Astrocyte (in vitro differentiated cells and primary cell): ENCODE data around the gene NBR1.

Experiments used
- CTCF ChIP-seq: IDR thresholded peaks from 2 replicates; pipeline ENCODE4 v1.5.1; 2011; ENCODE audit warnings: low read depth, mild to moderate bottlenecking, inconsistent platforms, low read length, moderate library complexity; ENCODE audit not compliant: insufficient read depth
- EZH2 ChIP-seq: IDR thresholded peaks from 2 replicates; pipeline ENCODE4 v1.6.1; 2012; ENCODE audit warnings: mild to moderate bottlenecking, low read length, inconsistent platforms; ENCODE audit not compliant: insufficient read depth

DNA sequence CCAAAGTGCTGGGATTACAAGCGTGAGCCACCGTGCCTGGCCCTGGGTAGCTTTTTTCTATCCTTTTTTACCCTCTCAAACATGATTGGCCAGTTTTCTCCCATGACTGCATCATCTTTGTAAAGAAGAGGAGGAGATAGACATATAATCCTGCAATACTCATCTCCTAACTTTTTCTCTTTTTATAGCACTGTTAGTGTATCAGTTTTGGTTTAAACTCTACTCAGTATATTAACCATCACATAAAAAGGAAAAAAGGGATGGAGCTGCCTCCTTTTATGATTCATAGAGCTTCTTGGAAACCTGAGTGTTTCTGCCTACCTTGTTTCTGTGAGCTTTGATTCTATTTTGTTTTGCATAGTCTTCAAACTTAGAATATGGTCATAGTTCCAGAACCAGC, 28.6 kb downstream of the NBR1 start:
- TF ChIP-seq CTCF (no peak), EZH2 (no peak)
